Testis (tissue), 3 donors: ENCODE results near the gene SAFB2. TPM values are rescaled to one million over a fixed set of nuclear protein-coding genes. Genes with fewer than 3 reads are reported as not detected.
A peak's percentile ranks its signal among the peaks of the same experiment; 100 is the strongest.

Experiments used
- DNase-seq: peaks from one replicate; pipeline ENCODE4 v3.0.0-alpha.2; 2019
- H3K27ac ChIP-seq, 2 donors: fragments of 200-600 bp; sonication (generic); one replicate each; pipeline ENCODE4 v1.5.1; 2019
- H3K27me3 ChIP-seq: fragments of 200-600 bp; sonication (generic); one replicate; pipeline ENCODE4 v1.5.1; 2019
- H3K36me3 ChIP-seq: fragments of 200-600 bp; sonication (generic); one replicate; pipeline ENCODE4 v1.5.1; 2017; ENCODE audit warnings: low read depth; ENCODE audit errors: missing control alignments
- H3K4me1 ChIP-seq: fragments of 200-600 bp; sonication (generic); one replicate; pipeline ENCODE4 v1.5.1; 2019
- H3K4me3 ChIP-seq, 2 donors: fragments of 200-600 bp; sonication (generic); one replicate each; pipeline ENCODE4 v1.5.1; 2017 to 2019
- H3K9me3 ChIP-seq: fragments of 200-600 bp; sonication (generic); one replicate; pipeline ENCODE4 v1.5.1; 2017
- POLR2A ChIP-seq: fragments of 450-650 bp; IDR thresholded peaks from one replicate; pipeline ENCODE4 v1.6.1; 2017; ENCODE audit warnings: antibody characterized with exemption, mild to moderate bottlenecking, moderate library complexity
- WGBS, 2 donors: methylation state at CpG; one replicate each; pipeline ENCODE4 v1.1.5; 2018; 5-methylcytosine and 5-hydroxymethylcytosine counted together
- intact Hi-C: fragments of 100-400 bp; cut with DNase I; formaldehyde crosslinking; loops from one replicate; pipeline ENCODE4 v1.15.1; 2023; ENCODE audit warnings: low total_unique reads
- polyA plus RNA-seq: library from polyadenylated mRNA; stranded (reverse); fragments of 350-450 nt; fragmentation: Illumina TruSeq; extraction: RNeasy Lipid Tissue Mini Kit (QIAGEN cat#74804); gene quantifications from one replicate; pipeline ENCODE4 v1.2.3, GENCODE V29; 2014; ENCODE audit warnings: low read depth, low replicate concordance; ENCODE audit not compliant: insufficient read depth
- total RNA-seq, 2 donors: library from RNA; depleted of rRNA; stranded (reverse); fragments of >200 nt; gene quantifications; one replicate each; pipeline ENCODE4 v1.2.3, GENCODE V29; 2016
- TF ChIP-seq, protein P1 (sequence below), 3 experiments: fragments of 450-650 bp in 2 of 3; fragments of 200-600 bp in 1 of 3; sonication (generic) in 1 of 3; IDR thresholded peaks; one replicate each; pipeline ENCODE4 v1.5.1; 2016 to 2019; ENCODE audit warnings: antibody characterized with exemption in 3 of 3, mild to moderate bottlenecking in 2 of 3, moderate library complexity in 1 of 3

The SAFB2 gene
- total and polyA plus RNA-seq, 3 donors from 2014 or later = 84.1 to 209 (median 173) TPM

DNA sequence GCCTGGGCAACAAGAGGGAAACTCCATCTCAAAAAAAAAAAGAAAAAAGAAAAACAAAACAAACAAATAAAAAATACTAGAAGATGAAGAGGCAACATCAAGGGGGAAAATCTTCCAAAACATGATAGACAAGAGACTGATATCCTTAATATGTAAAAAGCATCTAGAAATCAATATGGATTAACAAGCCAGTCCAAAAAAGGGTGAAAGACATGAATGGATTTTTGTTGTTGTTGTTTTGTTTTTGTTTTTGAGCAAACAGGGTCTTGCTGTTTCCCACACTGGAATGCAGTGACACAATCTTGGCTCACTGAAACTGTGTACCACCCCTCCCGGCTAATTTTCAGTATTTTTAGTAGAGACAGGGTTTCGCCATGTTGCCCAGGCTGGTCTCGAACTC is 50.8 kb downstream of the SAFB2 start:
- intact Hi-C loops = loop anchor here (10.0 kb wide), 1 partner anchor 527 kb away; no protein-coding TSS in a partner anchor
- TF ChIP-seq, protein P1, sequence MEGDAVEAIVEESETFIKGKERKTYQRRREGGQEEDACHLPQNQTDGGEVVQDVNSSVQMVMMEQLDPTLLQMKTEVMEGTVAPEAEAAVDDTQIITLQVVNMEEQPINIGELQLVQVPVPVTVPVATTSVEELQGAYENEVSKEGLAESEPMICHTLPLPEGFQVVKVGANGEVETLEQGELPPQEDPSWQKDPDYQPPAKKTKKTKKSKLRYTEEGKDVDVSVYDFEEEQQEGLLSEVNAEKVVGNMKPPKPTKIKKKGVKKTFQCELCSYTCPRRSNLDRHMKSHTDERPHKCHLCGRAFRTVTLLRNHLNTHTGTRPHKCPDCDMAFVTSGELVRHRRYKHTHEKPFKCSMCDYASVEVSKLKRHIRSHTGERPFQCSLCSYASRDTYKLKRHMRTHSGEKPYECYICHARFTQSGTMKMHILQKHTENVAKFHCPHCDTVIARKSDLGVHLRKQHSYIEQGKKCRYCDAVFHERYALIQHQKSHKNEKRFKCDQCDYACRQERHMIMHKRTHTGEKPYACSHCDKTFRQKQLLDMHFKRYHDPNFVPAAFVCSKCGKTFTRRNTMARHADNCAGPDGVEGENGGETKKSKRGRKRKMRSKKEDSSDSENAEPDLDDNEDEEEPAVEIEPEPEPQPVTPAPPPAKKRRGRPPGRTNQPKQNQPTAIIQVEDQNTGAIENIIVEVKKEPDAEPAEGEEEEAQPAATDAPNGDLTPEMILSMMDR (IDR thresholded peaks at IDR 0.05) = no peak
- TF ChIP-seq POLR2A = no peak
- no peaks in the 10 kb centered on the region for H3K4me1 ChIP-seq
- no peak for DNase-seq
- no peaks in the 10 kb centered on the region for H3K9me3 ChIP-seq
- no peak overlapping the region for H3K4me3 ChIP-seq
- no peaks in the 10 kb centered on the region for H3K36me3 ChIP-seq
- no peaks in the 10 kb centered on the region for H3K27me3 ChIP-seq
- no peak overlapping the region for H3K27ac ChIP-seq
- 98% methylated on average over 3 of the region's 3 CpGs for WGBS, 2 donors

DNA sequence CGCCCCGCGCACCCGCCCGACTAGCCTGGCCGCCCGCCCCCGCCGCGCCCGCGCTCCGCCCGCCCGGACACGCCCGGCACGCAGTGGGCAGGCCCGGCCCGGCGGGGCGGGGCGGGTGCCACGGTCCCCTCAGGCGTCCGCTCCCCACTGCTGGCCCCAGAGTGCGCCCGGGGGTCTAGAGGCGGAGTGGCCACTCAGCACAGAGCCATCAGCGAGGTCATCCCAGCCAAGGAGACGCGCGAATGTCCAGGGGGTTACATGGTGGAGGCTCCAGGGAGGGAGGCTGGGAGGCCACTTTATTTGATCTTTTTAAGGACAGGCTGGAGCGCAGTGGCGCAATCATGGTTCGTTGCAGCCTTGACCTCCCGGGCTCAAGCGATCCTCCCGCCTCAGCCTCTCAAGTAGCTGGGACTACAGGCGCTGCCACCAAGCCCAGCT is 54.6 kb downstream of the SAFB2 start:
- intact Hi-C loops = no loop called here
- no peak for DNase-seq
- WGBS, 2 donors = 15 to 57% methylated on average over 7 to 14 of the region's 40 CpGs
- peak overlapping the region in 1 of 2 donors; percentile 18 for H3K4me3 ChIP-seq
- H3K9me3 ChIP-seq = no peaks in the 10 kb centered on the region
- no peak overlapping the region for H3K27ac ChIP-seq
- TF ChIP-seq POLR2A = no peak
- TF ChIP-seq, protein P1 (IDR thresholded peaks at IDR 0.05) = no peak
- no peaks in the 10 kb centered on the region for H3K36me3 ChIP-seq
- no peaks in the 10 kb centered on the region for H3K27me3 ChIP-seq
- H3K4me1 ChIP-seq = no peaks in the 10 kb centered on the region

GRCh38 chr19:5567360-5567969 is 55.1 kb downstream of the SAFB2 start, which contains the start of gene TINCR:
TSS of gene TINCR (minus strand) at chr19:5567953.
- Histone ChIP-seq H3K9me3 (no peaks in the 10 kb centered on the region), H3K36me3 (no peaks in the 10 kb centered on the region), H3K27me3 (no peaks in the 10 kb centered on the region), H3K27ac (no peak within 1 kb of the TSS), H3K4me1 (no peaks in the 10 kb centered on the region), H3K4me3 (peak within 1 kb of the TSS in 1 of 2 donors; percentile 18)
- TF ChIP-seq, protein P1 (IDR thresholded peaks at IDR 0.05) = no peak
- no peak for TF ChIP-seq POLR2A
- intact Hi-C loops = no loop called here
- DNase-seq = no peak
- 11 to 14% methylated on average over 26 to 27 of the region's 63 CpGs for WGBS, 2 donors

- H3K27ac ChIP-seq = no peak overlapping the region
- H3K4me3 ChIP-seq = no peak overlapping the region
- no peaks in the 10 kb centered on the region for H3K9me3 ChIP-seq
- H3K36me3 ChIP-seq = no peaks in the 10 kb centered on the region
- TF ChIP-seq, protein P1 (IDR thresholded peaks at IDR 0.05) = no peak
- no peak for TF ChIP-seq POLR2A
- intact Hi-C loops = no loop called here
- no peaks in the 10 kb centered on the region for H3K4me1 ChIP-seq
- H3K27me3 ChIP-seq = no peaks in the 10 kb centered on the region
- DNase-seq = no peak
- WGBS, 2 donors = 62 to 74% methylated on average over 7 of the region's 7 CpGs
Observed at GRCh38 chr19:5564930-5565329, 57.6 kb downstream of the SAFB2 start.
